NB4 (cell line): Measurements from ENCODE around the gene NRL.

Source experiments
- MAX ChIP-seq: IDR thresholded peaks from 2 replicates; pipeline ENCODE4 v1.6.1; 2011; ENCODE audit warnings: low read depth, low read length
- MYC ChIP-seq: IDR thresholded peaks from 2 replicates; pipeline ENCODE4 v1.6.1; 2011; ENCODE audit warnings: low read depth, low read length

GRCh38 chr14:24122898-24123297 is 8.1 kb upstream of the NRL start:
- TF ChIP-seq MYC (no peak), MAX (no peak)
